Measurements from ENCODE around the gene C8A. TPM values are rescaled to one million over a fixed set of nuclear protein-coding genes. Genes with fewer than 3 reads are reported as not detected.

Gene C8A
- total RNA-seq, 1 experiment from 2014 or later, result not detected

- H3K27me3 Mint-ChIP-seq (ENCODE audit: low read depth), result peaks cover 7% of the 10 kb centered on the region; the same call in 1 of the 2 replicates
- H3K9me3 Mint-ChIP-seq, result no peaks in the 10 kb centered on the region
- H3K4me1 Mint-ChIP-seq, result peaks cover 0 to 3% of the 10 kb centered on the region in 2 experiments; a peak in 2 of 4 replicates
- Histone ChIP-seq H3K79me1 (ENCODE audit: insufficient read depth, low read depth, low read length, poor library complexity, severe bottlenecking) (no peaks in the 10 kb centered on the region), H3K4me2 (ENCODE audit: insufficient read depth, insufficient read length, low read length) (no peak overlapping the region), H2AK5ac (ENCODE audit: insufficient read length, low read length) (no peak overlapping the region), H3K27ac (ENCODE audit: insufficient read length, low read depth, low read length) (no peak overlapping the region), H3K23ac (ENCODE audit: insufficient read length, low read depth, low read length) (no peak overlapping the region), H4K91ac (ENCODE audit: insufficient read length, low read depth, low read length) (no peak overlapping the region), H3K79me2 (ENCODE audit: insufficient read depth, low read length) (no peaks in the 10 kb centered on the region), H2BK12ac (ENCODE audit: insufficient read length, low read depth, low read length) (no peak overlapping the region), H3K4ac (ENCODE audit: low read depth, low read length) (no peak overlapping the region), H4K5ac (ENCODE audit: insufficient read length, low read depth, low read length) (no peak overlapping the region), H2BK5ac (ENCODE audit: insufficient read length, low read length) (no peak overlapping the region), H2BK120ac (ENCODE audit: low read depth, low read length, poor library complexity, severe bottlenecking) (no peak overlapping the region), H3K18ac (ENCODE audit: insufficient read length, low read depth, low read length) (no peak overlapping the region), H2BK15ac (ENCODE audit: low read depth, low read length) (no peak overlapping the region), H3K9me3 (ENCODE audit: control insufficient read depth, low read depth, low read length) (no peaks in the 10 kb centered on the region), H3K4me1 (ENCODE audit: insufficient read depth, low read length) (no peaks in the 10 kb centered on the region), H3K56ac (ENCODE audit: insufficient read length, low read depth, low read length) (no peak overlapping the region), H3K23me2 (ENCODE audit: insufficient read length, low read depth, low read length, poor library complexity, severe bottlenecking) (peaks cover 3% of the 10 kb centered on the region), H3K27me3 (ENCODE audit: insufficient read depth, low read length) (no peaks in the 10 kb centered on the region), H4K8ac (replicated peaks; ENCODE audit: insufficient read length, low read depth, low read length) (no peak overlapping the region), H4K20me1 (ENCODE audit: control insufficient read depth, insufficient read depth, insufficient read length) (no peaks in the 10 kb centered on the region), H2BK20ac (ENCODE audit: low read depth, low read length, poor library complexity, severe bottlenecking) (no peak overlapping the region), H3K14ac (ENCODE audit: insufficient read depth, low read length) (no peak overlapping the region), H3K9ac (ENCODE audit: extremely low read depth, insufficient read length, low read length) (no peak overlapping the region), H2AFZ (ENCODE audit: low read length) (no peak overlapping the region), H3T11ph (ENCODE audit: low read length) (no peak overlapping the region)
- no peak for DNase-seq
- no peak overlapping the region for H3K27ac Mint-ChIP-seq
- no CpG with 5 or more reads among the region's 1 CpG for WGBS (ENCODE audit: extremely low coverage, insufficient read length, low lambda C conversion rate)
- no peak overlapping the region for H3K4me3 Mint-ChIP-seq
- H3K36me3 Mint-ChIP-seq (ENCODE audit: insufficient read depth in 1 of 3, low read depth in 3 of 3), result no peaks in the 10 kb centered on the region
- TF ChIP-seq, protein P1, sequence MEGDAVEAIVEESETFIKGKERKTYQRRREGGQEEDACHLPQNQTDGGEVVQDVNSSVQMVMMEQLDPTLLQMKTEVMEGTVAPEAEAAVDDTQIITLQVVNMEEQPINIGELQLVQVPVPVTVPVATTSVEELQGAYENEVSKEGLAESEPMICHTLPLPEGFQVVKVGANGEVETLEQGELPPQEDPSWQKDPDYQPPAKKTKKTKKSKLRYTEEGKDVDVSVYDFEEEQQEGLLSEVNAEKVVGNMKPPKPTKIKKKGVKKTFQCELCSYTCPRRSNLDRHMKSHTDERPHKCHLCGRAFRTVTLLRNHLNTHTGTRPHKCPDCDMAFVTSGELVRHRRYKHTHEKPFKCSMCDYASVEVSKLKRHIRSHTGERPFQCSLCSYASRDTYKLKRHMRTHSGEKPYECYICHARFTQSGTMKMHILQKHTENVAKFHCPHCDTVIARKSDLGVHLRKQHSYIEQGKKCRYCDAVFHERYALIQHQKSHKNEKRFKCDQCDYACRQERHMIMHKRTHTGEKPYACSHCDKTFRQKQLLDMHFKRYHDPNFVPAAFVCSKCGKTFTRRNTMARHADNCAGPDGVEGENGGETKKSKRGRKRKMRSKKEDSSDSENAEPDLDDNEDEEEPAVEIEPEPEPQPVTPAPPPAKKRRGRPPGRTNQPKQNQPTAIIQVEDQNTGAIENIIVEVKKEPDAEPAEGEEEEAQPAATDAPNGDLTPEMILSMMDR (conservative IDR thresholded peaks at IDR 0.05), result no peak
Observed at GRCh38 chr1:56903778-56904177, 49.2 kb downstream of the C8A start.

All from H9 (cell line).